ENCODE data around the gene NELL1.

Gene NELL1

GRCh38 chr11:21040630-21041029, 371.2 kb downstream of the NELL1 start:
- DNase-seq (ENCODE audit: low read depth in 2 of 2), result no peak
- TF ChIP-seq, protein P1, sequence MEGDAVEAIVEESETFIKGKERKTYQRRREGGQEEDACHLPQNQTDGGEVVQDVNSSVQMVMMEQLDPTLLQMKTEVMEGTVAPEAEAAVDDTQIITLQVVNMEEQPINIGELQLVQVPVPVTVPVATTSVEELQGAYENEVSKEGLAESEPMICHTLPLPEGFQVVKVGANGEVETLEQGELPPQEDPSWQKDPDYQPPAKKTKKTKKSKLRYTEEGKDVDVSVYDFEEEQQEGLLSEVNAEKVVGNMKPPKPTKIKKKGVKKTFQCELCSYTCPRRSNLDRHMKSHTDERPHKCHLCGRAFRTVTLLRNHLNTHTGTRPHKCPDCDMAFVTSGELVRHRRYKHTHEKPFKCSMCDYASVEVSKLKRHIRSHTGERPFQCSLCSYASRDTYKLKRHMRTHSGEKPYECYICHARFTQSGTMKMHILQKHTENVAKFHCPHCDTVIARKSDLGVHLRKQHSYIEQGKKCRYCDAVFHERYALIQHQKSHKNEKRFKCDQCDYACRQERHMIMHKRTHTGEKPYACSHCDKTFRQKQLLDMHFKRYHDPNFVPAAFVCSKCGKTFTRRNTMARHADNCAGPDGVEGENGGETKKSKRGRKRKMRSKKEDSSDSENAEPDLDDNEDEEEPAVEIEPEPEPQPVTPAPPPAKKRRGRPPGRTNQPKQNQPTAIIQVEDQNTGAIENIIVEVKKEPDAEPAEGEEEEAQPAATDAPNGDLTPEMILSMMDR (IDR thresholded peaks at IDR 0.05; ENCODE audit: low read depth, low read length), result no peak
- no peak overlapping the region for H3K4me3 ChIP-seq (replicated peaks in 1 of 2; ENCODE audit: low read depth in 2 of 2, low read length in 2 of 2)

- TF ChIP-seq, protein P1 (IDR thresholded peaks at IDR 0.05; ENCODE audit: low read depth, low read length), result no peak
- no peak for DNase-seq (ENCODE audit: low read depth in 2 of 2)
- H3K4me3 ChIP-seq (replicated peaks in 1 of 2; ENCODE audit: low read depth in 2 of 2, low read length in 2 of 2), result no peak overlapping the region
Observed at GRCh38 chr11:21048626-21049025, 379.2 kb downstream of the NELL1 start.

GRCh38 chr11:21053466-21053865, 384.1 kb downstream of the NELL1 start:
- DNase-seq (ENCODE audit: low read depth in 2 of 2), result no peak
- H3K4me3 ChIP-seq (replicated peaks in 1 of 2; ENCODE audit: low read depth in 2 of 2, low read length in 2 of 2), result no peak overlapping the region
- TF ChIP-seq, protein P1 (IDR thresholded peaks at IDR 0.05; ENCODE audit: low read depth, low read length), result no peak

DNA sequence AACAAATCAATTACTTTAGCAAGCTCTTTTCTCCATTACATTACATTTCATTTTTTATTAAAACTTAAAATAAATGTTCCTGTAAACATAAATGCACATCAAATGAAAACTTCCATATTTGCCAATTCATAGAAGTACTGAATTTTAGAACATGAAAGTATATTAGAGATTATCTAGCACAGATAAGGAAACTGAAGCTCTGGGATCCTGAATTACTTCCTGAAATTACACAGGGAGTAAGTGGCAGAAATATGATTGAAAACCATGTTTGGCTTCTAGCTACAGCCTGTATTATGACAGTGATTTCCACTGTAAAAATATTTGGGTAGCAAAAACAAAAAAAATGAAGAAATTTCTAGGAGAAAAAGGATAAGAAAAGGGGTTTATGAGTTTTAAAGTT, 387.3 kb downstream of the NELL1 start:
- no peak for DNase-seq (ENCODE audit: low read depth in 2 of 2)
- H3K4me3 ChIP-seq (replicated peaks in 1 of 2; ENCODE audit: low read depth in 2 of 2, low read length in 2 of 2), result no peak overlapping the region
- TF ChIP-seq, protein P1 (IDR thresholded peaks at IDR 0.05; ENCODE audit: low read depth, low read length), result no peak

DNA sequence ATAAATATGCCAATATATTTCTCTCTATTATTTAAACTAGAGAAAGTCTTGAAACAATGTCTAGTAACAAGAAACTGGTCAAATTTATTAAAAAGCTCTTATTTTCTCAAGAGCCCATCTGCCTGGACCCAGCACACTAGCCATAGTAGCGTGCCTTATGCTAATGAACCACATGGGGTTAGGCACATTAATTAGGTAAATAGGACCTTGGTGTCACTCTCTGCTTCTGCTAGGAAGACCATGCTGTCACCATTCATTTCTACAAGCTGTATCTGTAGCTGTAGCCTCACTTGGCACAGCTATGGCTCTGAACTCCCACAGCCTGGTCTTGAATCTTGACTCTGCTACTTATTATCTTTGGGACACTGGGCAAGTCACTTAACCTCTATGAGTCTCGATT, 390.5 kb downstream of the NELL1 start:
- TF ChIP-seq, protein P1 (IDR thresholded peaks at IDR 0.05; ENCODE audit: low read depth, low read length), result no peak
- DNase-seq (ENCODE audit: low read depth in 2 of 2), result no peak
- H3K4me3 ChIP-seq (replicated peaks in 1 of 2; ENCODE audit: low read depth in 2 of 2, low read length in 2 of 2), result no peak overlapping the region

GRCh38 chr11:21066030-21066429, 396.6 kb downstream of the NELL1 start:
- H3K4me3 ChIP-seq (replicated peaks in 1 of 2; ENCODE audit: low read depth in 2 of 2, low read length in 2 of 2), result no peak overlapping the region
- TF ChIP-seq, protein P1 (IDR thresholded peaks at IDR 0.05; ENCODE audit: low read depth, low read length), result no peak
- no peak for DNase-seq (ENCODE audit: low read depth in 2 of 2)

GRCh38 chr11:21068886-21069285, 399.5 kb downstream of the NELL1 start:
- no peak overlapping the region for H3K4me3 ChIP-seq (replicated peaks in 1 of 2; ENCODE audit: low read depth in 2 of 2, low read length in 2 of 2)
- no peak for DNase-seq (ENCODE audit: low read depth in 2 of 2)
- TF ChIP-seq, protein P1 (IDR thresholded peaks at IDR 0.05; ENCODE audit: low read depth, low read length), result no peak

All from cardiac fibroblast (primary cell).